Erythroblast (primary cell): ENCODE results near the gene LTB.

Experiments
- DNase-seq, 2 experiments: peaks; one replicate each; lab custom pipeline; 2025; lab: John Stamatoyannopoulos, UW
- GATA1 ChIP-seq: IDR thresholded peaks from 2 replicates; pipeline ENCODE4 v1.6.1; 2011; ENCODE audit warnings: low read depth, mild to moderate bottlenecking, control low read depth, low read length, moderate library complexity
- POLR2A ChIP-seq: IDR thresholded peaks from 2 replicates; pipeline ENCODE4 v1.6.1; 2011; ENCODE audit warnings: mild to moderate bottlenecking, low read length

Gene LTB

GRCh38 chr6:31530659-31531058, 51.6 kb downstream of the LTB start:
- DNase-seq = no peak
- TF ChIP-seq GATA1 = no peak
- no peak for TF ChIP-seq POLR2A
